Upper lobe of right lung (tissue), 1 donor: Measurements from ENCODE around the gene TMEM263. TPM values are rescaled to one million over a fixed set of nuclear protein-coding genes. Genes with fewer than 3 reads are reported as not detected.
A peak's percentile ranks its signal among the peaks of the same experiment; 100 is the strongest.

ENCODE experiments used
- ATAC-seq: fragments of 200-7000 bp; cut with Tn5 transposase; one replicate; pipeline ENCODE4 v1.9.1; 2020; ENCODE audit warnings: mild to moderate bottlenecking, moderate library complexity
- DNase-seq: peaks from one replicate; pipeline ENCODE4 v3.0.0-alpha.2; 2020
- H3K27ac ChIP-seq: fragments of 200-600 bp; one replicate; pipeline ENCODE4 v1.8.0; 2022
- H3K27me3 ChIP-seq: fragments of 200-600 bp; one replicate; pipeline ENCODE4 v1.8.0; 2022; ENCODE audit warnings: mild to moderate bottlenecking
- H3K36me3 ChIP-seq: fragments of 200-600 bp; one replicate; pipeline ENCODE4 v1.8.0; 2022
- H3K4me1 ChIP-seq: fragments of 200-600 bp; one replicate; pipeline ENCODE4 v1.8.0; 2022
- H3K4me3 ChIP-seq: fragments of 200-600 bp; one replicate; pipeline ENCODE4 v1.8.0; 2022; ENCODE audit warnings: mild to moderate bottlenecking
- H3K9me3 ChIP-seq: fragments of 200-600 bp; one replicate; pipeline ENCODE4 v1.8.0; 2022
- CTCF ChIP-seq: fragments of 200-600 bp; IDR thresholded peaks from one replicate; pipeline ENCODE4 v1.8.0; 2022; ENCODE audit warnings: antibody characterized with exemption
- intact Hi-C: fragments of 100-400 bp; cut with DNase I; formaldehyde crosslinking; loops from one replicate; pipeline ENCODE4 v1.11.0; 2022
- total RNA-seq: library from RNA; stranded (reverse); fragmentation: NEBNext Ultra II Directional; extraction: Animal tissue kit (Norgen Biotek cat#: 25700); gene quantifications from one replicate; pipeline ENCODE4 v1.2.1, GENCODE V29; 2021
- donor health status: DM: no; HTN: yes; CAD: no; lungs with severe emphysema.

Gene TMEM263
- total RNA-seq, 1 donor from 2014 or later, result 32.6 TPM

GRCh38 chr12:106910202-106910601 is 45.5 kb upstream of the TMEM263 start:
- H3K27me3 ChIP-seq, result peaks cover 22% of the 10 kb centered on the region

GRCh38 chr12:106911581-106911980 is 44.1 kb upstream of the TMEM263 start:
- Histone ChIP-seq H3K27ac (no peak overlapping the region), H3K27me3 (peaks cover 23% of the 10 kb centered on the region)
- ATAC-seq, result no peak

More at GRCh38 chr12:106910202-106910601, 45.5 kb upstream of the TMEM263 start:
- no peaks in the 10 kb centered on the region for H3K4me1 ChIP-seq
- intact Hi-C loops, result no loop called here
- ATAC-seq (peak; percentile 74), DNase-seq (no peak)
- H3K36me3 ChIP-seq, result no peaks in the 10 kb centered on the region
- no peak for TF ChIP-seq CTCF
- H3K27ac ChIP-seq, result no peak overlapping the region
- H3K4me3 ChIP-seq, result no peak overlapping the region
- no peaks in the 10 kb centered on the region for H3K9me3 ChIP-seq

GRCh38 chr12:106913456-106913855 is 42.3 kb upstream of the TMEM263 start:
- Histone ChIP-seq H3K27ac (no peak overlapping the region), H3K9me3 (no peaks in the 10 kb centered on the region), H3K27me3 (peaks cover 24% of the 10 kb centered on the region), H3K4me3 (no peak overlapping the region), H3K36me3 (no peaks in the 10 kb centered on the region), H3K4me1 (no peaks in the 10 kb centered on the region)
- no peak for TF ChIP-seq CTCF
- ATAC-seq, result no peak
- DNase-seq, result no peak
- intact Hi-C loops, result no loop called here

More at GRCh38 chr12:106911581-106911980, 44.1 kb upstream of the TMEM263 start:
- TF ChIP-seq CTCF, result no peak
- Histone ChIP-seq H3K9me3 (no peaks in the 10 kb centered on the region), H3K4me3 (no peak overlapping the region), H3K4me1 (no peaks in the 10 kb centered on the region), H3K36me3 (no peaks in the 10 kb centered on the region)
- intact Hi-C loops, result no loop called here
- no peak for DNase-seq

DNA sequence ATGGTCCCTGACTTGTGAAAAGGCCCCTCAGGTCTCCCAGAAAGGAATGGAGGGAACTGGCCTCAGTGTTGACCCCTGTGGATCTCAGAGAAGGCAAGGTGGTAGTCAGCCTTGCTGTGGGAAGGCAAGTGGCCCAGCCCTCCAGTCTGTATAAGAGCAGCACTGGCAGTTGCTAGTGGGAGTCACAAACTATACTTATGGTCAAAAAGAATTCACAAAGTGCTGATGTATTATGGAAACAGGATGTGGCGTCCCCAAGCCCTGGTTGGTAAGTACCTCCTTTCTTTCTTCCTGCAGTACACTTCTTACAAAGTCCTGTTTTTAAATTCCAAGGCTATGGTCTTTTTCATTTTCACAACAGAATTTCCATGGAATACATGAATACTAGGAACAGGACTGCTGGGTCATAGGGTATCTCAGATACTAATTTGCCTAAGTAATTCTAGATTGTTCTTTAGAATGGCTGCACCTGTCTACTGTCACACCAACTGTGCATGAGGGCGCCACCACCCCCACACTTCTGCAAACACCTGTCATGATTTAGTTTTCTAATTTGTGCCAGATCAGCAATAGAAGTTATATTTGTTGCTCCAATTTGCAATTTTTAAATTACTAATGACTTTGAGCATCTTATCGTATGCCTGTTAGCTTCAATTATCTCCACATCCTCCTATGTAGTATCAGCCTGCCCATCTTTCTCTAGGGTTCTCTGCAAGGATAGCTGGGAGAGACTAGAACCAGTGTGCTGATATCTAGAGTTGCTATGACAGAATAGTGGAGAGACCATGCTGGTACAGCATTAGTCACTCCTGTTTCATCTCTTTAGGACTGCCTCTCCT is 40.7 kb upstream of the TMEM263 start:
- no peak for TF ChIP-seq CTCF
- H3K4me1 ChIP-seq, result no peaks in the 10 kb centered on the region
- ATAC-seq (no peak), DNase-seq (no peak)
- intact Hi-C loops, result no loop called here
- no peak overlapping the region for H3K27ac ChIP-seq
- H3K9me3 ChIP-seq, result no peaks in the 10 kb centered on the region
- H3K27me3 ChIP-seq, result peaks cover 24% of the 10 kb centered on the region
- H3K4me3 ChIP-seq, result no peak overlapping the region
- H3K36me3 ChIP-seq, result no peaks in the 10 kb centered on the region

DNA sequence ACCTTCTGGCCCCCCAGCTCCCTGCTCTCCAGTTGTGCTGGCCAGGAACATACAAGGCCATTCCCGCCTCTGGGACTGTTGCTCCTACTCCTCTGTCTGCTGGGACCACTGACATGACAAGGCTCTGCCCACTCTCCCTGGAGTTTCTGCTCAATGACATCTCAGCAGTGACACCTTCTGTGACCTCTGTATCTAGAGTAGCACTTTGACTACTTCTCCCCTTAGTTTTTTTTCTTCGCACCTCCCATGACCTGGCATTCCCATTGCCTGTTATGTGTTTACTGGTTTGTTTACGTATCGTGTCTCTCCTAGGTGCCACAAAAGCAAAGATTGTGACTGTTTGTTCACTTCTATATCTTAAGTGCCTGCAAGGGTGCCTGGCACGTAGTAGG is 40.1 kb upstream of the TMEM263 start:
- intact Hi-C loops, result no loop called here
- H3K4me3 ChIP-seq, result no peak overlapping the region
- peaks cover 24% of the 10 kb centered on the region for H3K27me3 ChIP-seq
- H3K9me3 ChIP-seq, result no peaks in the 10 kb centered on the region
- no peak for DNase-seq
- TF ChIP-seq CTCF, result no peak
- no peak for ATAC-seq
- no peaks in the 10 kb centered on the region for H3K36me3 ChIP-seq
- no peak overlapping the region for H3K27ac ChIP-seq
- no peaks in the 10 kb centered on the region for H3K4me1 ChIP-seq
